Panc1 (cell line): ENCODE measurements around the gene ALX4. TPM values are rescaled to one million over a fixed set of nuclear protein-coding genes. Genes with fewer than 3 reads are reported as not detected.

Experiments used
- ATAC-seq: fragments of 200-7000 bp; cut with Tn5 transposase; 2 replicates; pipeline ENCODE4 v1.9.1; 2020; ENCODE audit warnings: mild to moderate bottlenecking, moderate library complexity
- BruUV-seq: library from RNA; stranded (reverse); fragments of 400-500 nt; replicated peaks from 2 replicates; lab custom pipeline; 2021; lab: Mats Ljungman, UMichigan
- CTCF ChIA-PET: fragments of 300-600 bp; sonication (Branson Sonifier 250); formaldehyde crosslinking; loops from one replicate; lab custom pipeline; 2022; ENCODE audit warnings: antibody characterized with exemption; lab: Charles Lee
- POLR2A ChIA-PET: fragments of 300-600 bp; sonication (Branson Sonifier 250); formaldehyde crosslinking; loops from one replicate; lab custom pipeline; 2022; ENCODE audit warnings: antibody characterized with exemption; lab: Charles Lee
- DNase-seq: peaks from one replicate; pipeline ENCODE4 v3.0.0-alpha.2; 2010; ENCODE audit warnings: low read depth, low spot score
- H3K27ac ChIP-seq: 2 replicates; pipeline ENCODE4 v1.5.1; 2011; ENCODE audit warnings: mild to moderate bottlenecking, low read length, inconsistent platforms
- H3K27me3 ChIP-seq: fragments of 200-500 bp; sonication (Bioruptor generic); 2 replicates; pipeline ENCODE4 v1.6.0; 2014; ENCODE audit warnings: low read length, inconsistent platforms; ENCODE audit not compliant: control insufficient read depth, insufficient read depth
- H3K36me3 ChIP-seq: fragments of 200-500 bp; sonication (Bioruptor generic); 2 replicates; pipeline ENCODE4 v1.5.1; 2014; ENCODE audit warnings: inconsistent platforms, mild to moderate bottlenecking, low read length, moderate library complexity; ENCODE audit not compliant: control insufficient read depth, insufficient read depth
- H3K4me1 ChIP-seq: 2 replicates; pipeline ENCODE4 v1.5.1; 2011; ENCODE audit warnings: inconsistent platforms, mild to moderate bottlenecking, low read length, moderate library complexity; ENCODE audit not compliant: control insufficient read depth, insufficient read depth
- H3K4me3 ChIP-seq, 2 experiments: 2 replicates each; pipeline ENCODE4 v1.5.1; 2011 to 2012; ENCODE audit warnings: low read depth in 2 of 2, low read length in 2 of 2, mild to moderate bottlenecking in 2 of 2, inconsistent platforms in 1 of 2, moderate library complexity in 1 of 2
- H3K9me3 ChIP-seq: fragments of 200-500 bp; sonication (Bioruptor generic); 2 replicates; pipeline ENCODE4 v1.5.1; 2014; ENCODE audit warnings: low read depth, mild to moderate bottlenecking, inconsistent platforms, low read length, moderate library complexity; ENCODE audit not compliant: control insufficient read depth, insufficient read depth
- POLR2AphosphoS5 ChIP-seq: IDR thresholded peaks from 2 replicates; pipeline ENCODE4 v1.6.1; 2012; ENCODE audit warnings: mild to moderate bottlenecking, low read depth, low read length, moderate library complexity
- SIN3A ChIP-seq: IDR thresholded peaks from 2 replicates; pipeline ENCODE4 v1.6.1; 2012; ENCODE audit warnings: low read depth, mild to moderate bottlenecking, low read length, moderate library complexity, borderline replicate concordance; ENCODE audit not compliant: insufficient read depth
- TCF7L2 ChIP-seq: IDR thresholded peaks from 2 replicates; pipeline ENCODE4 v1.6.1; 2011; ENCODE audit warnings: mild to moderate bottlenecking, low read depth, low read length, inconsistent platforms
- in situ Hi-C: cut with HindIII; loops from 2 replicates; pipeline ENCODE4 v1.10.0; 2016; ENCODE audit warnings: low sequenced_read_pairs, low pct_unique_long_range_greater_than_20kb
- intact Hi-C: fragments of 100-400 bp; cut with micrococcal nuclease; formaldehyde crosslinking; loops from one replicate; pipeline ENCODE4 v1.10.0; 2022; ENCODE audit not compliant: unreplicated experiment
- total RNA-seq: library from RNA; stranded (reverse); gene quantifications from one replicate; pipeline ENCODE4 v1.2.1, GENCODE V29; 2021; ENCODE audit not compliant: unreplicated experiment
- TF ChIP-seq, protein P1 (sequence below), 2 experiments: IDR thresholded peaks; 2 replicates each; pipeline ENCODE4 v1.6.1; 2011 to 2012; ENCODE audit warnings: low read depth in 2 of 2, control low read depth in 1 of 2, low read length in 1 of 2, mild to moderate bottlenecking in 1 of 2, moderate library complexity in 1 of 2; ENCODE audit not compliant: insufficient read depth in 1 of 2
- TF ChIP-seq, protein P2 (sequence below): fragments of 450-650 bp; IDR thresholded peaks from 2 replicates; pipeline ENCODE4 v1.5.1; 2017; ENCODE audit warnings: mild to moderate bottlenecking

Gene ALX4
- total RNA-seq, 1 experiment from 2014 or later, result 1.0 TPM

DNA sequence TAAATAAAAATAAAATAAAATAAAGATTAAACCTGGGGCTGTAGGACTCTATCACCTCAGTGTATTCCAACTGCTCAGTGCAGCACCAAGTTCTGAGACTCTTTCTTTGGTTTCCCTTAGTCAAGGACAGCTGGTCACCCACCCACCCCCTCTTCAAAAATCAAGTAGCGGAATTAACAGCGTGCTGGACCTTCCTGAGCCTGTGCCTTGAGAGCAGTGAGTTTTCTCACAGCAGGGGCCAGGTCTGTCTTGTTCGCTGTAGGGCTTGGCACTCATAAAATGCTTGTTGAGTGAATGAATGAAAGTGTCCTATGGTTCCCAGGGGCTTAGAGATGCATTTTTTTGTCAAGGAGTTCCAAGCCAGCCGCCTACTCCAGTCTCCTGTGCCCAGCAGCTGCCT, 2.9 kb upstream of the ALX4 start:
- ChIA-PET POLR2A (no interaction called here), CTCF (interaction anchor here (0.6 kb wide), 1 partner anchor 193 kb away, joined by 4 read pairs; no protein-coding TSS in a partner anchor)
- TF ChIP-seq POLR2AphosphoS5, result no peak
- TF ChIP-seq, protein P1, sequence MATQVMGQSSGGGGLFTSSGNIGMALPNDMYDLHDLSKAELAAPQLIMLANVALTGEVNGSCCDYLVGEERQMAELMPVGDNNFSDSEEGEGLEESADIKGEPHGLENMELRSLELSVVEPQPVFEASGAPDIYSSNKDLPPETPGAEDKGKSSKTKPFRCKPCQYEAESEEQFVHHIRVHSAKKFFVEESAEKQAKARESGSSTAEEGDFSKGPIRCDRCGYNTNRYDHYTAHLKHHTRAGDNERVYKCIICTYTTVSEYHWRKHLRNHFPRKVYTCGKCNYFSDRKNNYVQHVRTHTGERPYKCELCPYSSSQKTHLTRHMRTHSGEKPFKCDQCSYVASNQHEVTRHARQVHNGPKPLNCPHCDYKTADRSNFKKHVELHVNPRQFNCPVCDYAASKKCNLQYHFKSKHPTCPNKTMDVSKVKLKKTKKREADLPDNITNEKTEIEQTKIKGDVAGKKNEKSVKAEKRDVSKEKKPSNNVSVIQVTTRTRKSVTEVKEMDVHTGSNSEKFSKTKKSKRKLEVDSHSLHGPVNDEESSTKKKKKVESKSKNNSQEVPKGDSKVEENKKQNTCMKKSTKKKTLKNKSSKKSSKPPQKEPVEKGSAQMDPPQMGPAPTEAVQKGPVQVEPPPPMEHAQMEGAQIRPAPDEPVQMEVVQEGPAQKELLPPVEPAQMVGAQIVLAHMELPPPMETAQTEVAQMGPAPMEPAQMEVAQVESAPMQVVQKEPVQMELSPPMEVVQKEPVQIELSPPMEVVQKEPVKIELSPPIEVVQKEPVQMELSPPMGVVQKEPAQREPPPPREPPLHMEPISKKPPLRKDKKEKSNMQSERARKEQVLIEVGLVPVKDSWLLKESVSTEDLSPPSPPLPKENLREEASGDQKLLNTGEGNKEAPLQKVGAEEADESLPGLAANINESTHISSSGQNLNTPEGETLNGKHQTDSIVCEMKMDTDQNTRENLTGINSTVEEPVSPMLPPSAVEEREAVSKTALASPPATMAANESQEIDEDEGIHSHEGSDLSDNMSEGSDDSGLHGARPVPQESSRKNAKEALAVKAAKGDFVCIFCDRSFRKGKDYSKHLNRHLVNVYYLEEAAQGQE (IDR thresholded peaks at IDR 0.05; ENCODE audit: insufficient read depth in 1 of 2, low read depth in 2 of 2, low read length in 1 of 2), result no peak
- TF ChIP-seq, protein P2, sequence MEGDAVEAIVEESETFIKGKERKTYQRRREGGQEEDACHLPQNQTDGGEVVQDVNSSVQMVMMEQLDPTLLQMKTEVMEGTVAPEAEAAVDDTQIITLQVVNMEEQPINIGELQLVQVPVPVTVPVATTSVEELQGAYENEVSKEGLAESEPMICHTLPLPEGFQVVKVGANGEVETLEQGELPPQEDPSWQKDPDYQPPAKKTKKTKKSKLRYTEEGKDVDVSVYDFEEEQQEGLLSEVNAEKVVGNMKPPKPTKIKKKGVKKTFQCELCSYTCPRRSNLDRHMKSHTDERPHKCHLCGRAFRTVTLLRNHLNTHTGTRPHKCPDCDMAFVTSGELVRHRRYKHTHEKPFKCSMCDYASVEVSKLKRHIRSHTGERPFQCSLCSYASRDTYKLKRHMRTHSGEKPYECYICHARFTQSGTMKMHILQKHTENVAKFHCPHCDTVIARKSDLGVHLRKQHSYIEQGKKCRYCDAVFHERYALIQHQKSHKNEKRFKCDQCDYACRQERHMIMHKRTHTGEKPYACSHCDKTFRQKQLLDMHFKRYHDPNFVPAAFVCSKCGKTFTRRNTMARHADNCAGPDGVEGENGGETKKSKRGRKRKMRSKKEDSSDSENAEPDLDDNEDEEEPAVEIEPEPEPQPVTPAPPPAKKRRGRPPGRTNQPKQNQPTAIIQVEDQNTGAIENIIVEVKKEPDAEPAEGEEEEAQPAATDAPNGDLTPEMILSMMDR, result no peak
- ATAC-seq (no peak), DNase-seq (no peak)
- intact Hi-C loops (no loop called here), in situ Hi-C loops (no loop called here)
- H3K9me3 ChIP-seq, result no peaks in the 10 kb centered on the region
- no peaks in the 10 kb centered on the region for H3K36me3 ChIP-seq
- peaks cover 4% of the 10 kb centered on the region; the same call in 1 of the 2 replicates for H3K4me1 ChIP-seq
- H3K27ac ChIP-seq, result no peak overlapping the region
- H3K4me3 ChIP-seq, result no peak overlapping the region
- BruUV-seq, result no TSS peak
- peaks cover 11% of the 10 kb centered on the region for H3K27me3 ChIP-seq

DNA sequence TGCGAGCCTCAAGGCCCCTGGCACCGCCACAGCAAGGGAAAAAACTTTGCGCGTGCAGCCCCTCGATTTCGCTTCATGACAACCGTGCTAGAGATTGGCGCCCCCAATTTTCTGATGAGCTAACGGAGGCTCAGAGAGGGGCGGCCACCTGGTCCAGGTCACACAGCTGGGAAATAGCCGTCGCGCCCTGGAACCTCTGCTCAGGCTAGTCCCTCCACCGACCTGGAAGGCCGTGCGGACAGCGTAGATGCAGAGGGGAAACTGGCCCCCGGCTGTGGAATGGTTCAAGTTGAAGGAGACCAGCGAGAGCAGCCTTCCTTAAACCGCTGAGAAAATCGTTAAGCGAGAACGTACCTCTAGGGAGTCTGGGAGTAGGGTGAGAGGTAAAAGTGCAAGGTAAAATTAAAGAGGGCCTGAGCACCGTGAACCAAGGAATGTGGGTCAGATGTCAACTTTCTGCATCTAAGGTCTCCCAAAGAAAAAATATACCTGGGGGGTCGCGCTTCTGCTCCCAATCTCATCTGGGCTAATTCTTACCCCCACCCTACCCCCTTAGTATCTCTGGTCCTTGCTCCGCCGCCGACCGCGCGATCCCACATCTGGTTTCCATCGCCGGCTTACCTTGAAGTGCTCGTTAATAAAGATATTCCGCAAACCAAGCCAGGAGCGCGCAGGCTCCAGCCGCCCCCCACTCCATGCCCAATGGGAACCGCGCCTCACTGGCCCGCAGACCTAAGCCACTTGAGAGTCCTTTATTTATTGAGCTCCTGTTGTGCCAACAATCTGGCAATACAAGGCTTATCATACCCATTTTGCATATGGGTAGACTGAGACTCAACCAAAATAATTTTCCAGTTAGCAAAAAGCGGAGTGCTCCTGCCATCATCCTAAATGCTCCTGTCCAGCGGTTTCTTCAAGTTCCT, 1.7 kb upstream of the ALX4 start:
- TF ChIP-seq POLR2AphosphoS5, result no peak
- TF ChIP-seq, protein P1 (IDR thresholded peaks at IDR 0.05; ENCODE audit: insufficient read depth in 1 of 2, low read depth in 2 of 2, low read length in 1 of 2), result no peak
- TF ChIP-seq SIN3A, result no peak
- no peak for TF ChIP-seq TCF7L2
- TF ChIP-seq, protein P2, result no peak
- no peaks in the 10 kb centered on the region for H3K4me1 ChIP-seq
- ATAC-seq, result no peak
- H3K36me3 ChIP-seq, result no peaks in the 10 kb centered on the region
- intact Hi-C loops (no loop called here), in situ Hi-C loops (no loop called here)
- no peak for DNase-seq
- ChIA-PET POLR2A (no interaction called here), CTCF (no interaction called here)
- BruUV-seq, result no TSS peak
- H3K9me3 ChIP-seq, result no peaks in the 10 kb centered on the region
- H3K4me3 ChIP-seq, result no peak overlapping the region
- H3K27ac ChIP-seq, result no peak overlapping the region
- peaks cover 8% of the 10 kb centered on the region for H3K27me3 ChIP-seq
